PC-3 (cell line): ENCODE measurements around the gene CENPA. TPM values are rescaled to one million over a fixed set of nuclear protein-coding genes. Genes with fewer than 3 reads are reported as not detected.

ENCODE experiments used
- ATAC-seq: fragments of 200-7000 bp; cut with Tn5 transposase; 2 replicates; pipeline ENCODE4 v1.9.1; 2020; ENCODE audit warnings: mild to moderate bottlenecking, moderate library complexity
- BruUV-seq: library from RNA; stranded (reverse); fragments of 400-500 nt; replicated peaks from 2 replicates; lab custom pipeline; 2021; lab: Mats Ljungman, UMichigan
- CTCF ChIA-PET: fragments of 300-600 bp; sonication (Branson Sonifier 250); formaldehyde crosslinking; loops from one replicate; lab custom pipeline; 2022; ENCODE audit warnings: antibody characterized with exemption; lab: Charles Lee
- POLR2A ChIA-PET: fragments of 300-600 bp; sonication (Branson Sonifier 250); formaldehyde crosslinking; loops from one replicate; lab custom pipeline; 2022; ENCODE audit warnings: antibody characterized with exemption; ENCODE audit not compliant: unreplicated experiment; lab: Charles Lee
- DNase-seq: peaks from one replicate; pipeline ENCODE4 v3.0.0-alpha.2; 2015
- H2AFZ ChIP-seq: fragments of 300-600 bp; sonication (generic); 2 replicates; pipeline ENCODE4 v1.6.0; 2016; ENCODE audit warnings: antibody characterized with exemption, low read length
- H3F3A ChIP-seq: fragments of 300-600 bp; sonication (generic); one replicate; pipeline ENCODE4 v1.6.0; 2017; ENCODE audit warnings: antibody characterized with exemption, low read length, control low read depth, mild to moderate bottlenecking; ENCODE audit not compliant: unreplicated experiment
- H3K27ac ChIP-seq: fragments of 300-600 bp; sonication (generic); 2 replicates; pipeline ENCODE4 v1.5.1; 2016; ENCODE audit warnings: mild to moderate bottlenecking, low read length
- H3K27me3 ChIP-seq: fragments of 300-600 bp; sonication (generic); 2 replicates; pipeline ENCODE4 v1.6.1; 2016; ENCODE audit warnings: low read length, mixed read lengths
- H3K36me3 ChIP-seq: fragments of 300-600 bp; sonication (generic); 2 replicates; pipeline ENCODE4 v1.6.1; 2016; ENCODE audit warnings: low read depth, mixed run types, low read length, mixed read lengths
- H3K4me1 ChIP-seq: fragments of 300-600 bp; sonication (generic); 2 replicates; pipeline ENCODE4 v1.5.1; 2016; ENCODE audit warnings: low read length; ENCODE audit not compliant: insufficient read depth
- H3K4me2 ChIP-seq: fragments of 300-600 bp; sonication (generic); 2 replicates; pipeline ENCODE4 v1.6.0; 2016; ENCODE audit warnings: low read length
- H3K4me3 ChIP-seq: fragments of 300-600 bp; sonication (generic); 2 replicates; pipeline ENCODE4 v1.5.1; 2016; ENCODE audit warnings: mild to moderate bottlenecking, low read length, mixed read lengths
- H3K79me2 ChIP-seq: fragments of 300-600 bp; sonication (generic); 2 replicates; pipeline ENCODE4 v1.6.1; 2017; ENCODE audit warnings: low read length, mixed read lengths
- H3K9ac ChIP-seq: fragments of 300-600 bp; sonication (generic); 2 replicates; pipeline ENCODE4 v1.6.0; 2016; ENCODE audit warnings: mild to moderate bottlenecking, low read length
- H3K9me2 ChIP-seq: fragments of 300-600 bp; sonication (generic); replicated peaks from 2 replicates; pipeline ENCODE4 v1.6.1; 2016; ENCODE audit warnings: mixed run types, low read length, mixed read lengths
- H3K9me3 ChIP-seq: fragments of 300-600 bp; sonication (generic); 2 replicates; pipeline ENCODE4 v1.6.1; 2016; ENCODE audit warnings: low read length, mixed read lengths
- H4K20me1 ChIP-seq: fragments of 300-600 bp; sonication (generic); 2 replicates; pipeline ENCODE4 v1.6.1; 2016; ENCODE audit warnings: low read length, mixed read lengths
- EZH2 ChIP-seq: fragments of 300-600 bp; sonication (generic); IDR thresholded peaks from one replicate; pipeline ENCODE4 v1.6.1; 2017; ENCODE audit warnings: antibody characterized with exemption, mild to moderate bottlenecking, low read length; ENCODE audit not compliant: unreplicated experiment
- EZH2phosphoT487 ChIP-seq: fragments of 300-600 bp; sonication (generic); IDR thresholded peaks from 2 replicates; pipeline ENCODE4 v1.6.1; 2018; ENCODE audit warnings: mild to moderate bottlenecking, antibody characterized with exemption, low read length, borderline replicate concordance
- intact Hi-C: fragments of 100-400 bp; cut with micrococcal nuclease; formaldehyde crosslinking; loops from 2 replicates; pipeline ENCODE4 v1.9.0; 2023
- total RNA-seq: library from RNA; depleted of rRNA; stranded (reverse); fragments of >200 nt; gene quantifications from 2 replicates; pipeline ENCODE4 v1.2.3, GENCODE V29; 2014
- TF ChIP-seq, protein P1 (sequence below): fragments of 300-600 bp; sonication (generic); conservative IDR thresholded peaks from 2 replicates; pipeline ENCODE4 v1.5.1; 2017; ENCODE audit warnings: antibody characterized with exemption, low read depth, mild to moderate bottlenecking, low read length

CENPA gene
- total RNA-seq, 1 experiment from 2014 or later: 40.8 TPM

DNA sequence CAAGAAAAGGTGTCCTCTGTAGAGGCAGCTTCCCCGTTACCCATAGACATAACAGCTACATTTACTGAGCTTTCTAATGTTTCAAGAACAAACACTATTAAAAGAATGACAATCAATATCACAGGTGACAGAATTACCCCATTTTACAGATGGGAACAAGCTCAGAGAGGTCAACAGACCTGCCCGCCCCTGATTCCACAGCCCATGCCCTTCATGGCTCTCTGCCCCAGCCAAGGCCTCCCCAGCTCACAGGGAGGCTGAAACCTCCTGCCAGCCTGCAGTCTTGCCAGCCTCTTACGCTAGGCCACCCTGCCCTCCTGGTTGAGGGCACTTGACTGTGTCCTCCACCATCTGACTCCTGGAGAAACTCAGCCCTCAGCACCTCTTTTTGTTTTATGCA is 40.9 kb upstream of the CENPA start:
- no peak overlapping the region for H3K4me3 ChIP-seq
- no TSS peak for BruUV-seq
- intact Hi-C loops: loop anchor here (1.0 kb wide), 1 partner anchor 140 kb away; no protein-coding TSS in a partner anchor

DNA sequence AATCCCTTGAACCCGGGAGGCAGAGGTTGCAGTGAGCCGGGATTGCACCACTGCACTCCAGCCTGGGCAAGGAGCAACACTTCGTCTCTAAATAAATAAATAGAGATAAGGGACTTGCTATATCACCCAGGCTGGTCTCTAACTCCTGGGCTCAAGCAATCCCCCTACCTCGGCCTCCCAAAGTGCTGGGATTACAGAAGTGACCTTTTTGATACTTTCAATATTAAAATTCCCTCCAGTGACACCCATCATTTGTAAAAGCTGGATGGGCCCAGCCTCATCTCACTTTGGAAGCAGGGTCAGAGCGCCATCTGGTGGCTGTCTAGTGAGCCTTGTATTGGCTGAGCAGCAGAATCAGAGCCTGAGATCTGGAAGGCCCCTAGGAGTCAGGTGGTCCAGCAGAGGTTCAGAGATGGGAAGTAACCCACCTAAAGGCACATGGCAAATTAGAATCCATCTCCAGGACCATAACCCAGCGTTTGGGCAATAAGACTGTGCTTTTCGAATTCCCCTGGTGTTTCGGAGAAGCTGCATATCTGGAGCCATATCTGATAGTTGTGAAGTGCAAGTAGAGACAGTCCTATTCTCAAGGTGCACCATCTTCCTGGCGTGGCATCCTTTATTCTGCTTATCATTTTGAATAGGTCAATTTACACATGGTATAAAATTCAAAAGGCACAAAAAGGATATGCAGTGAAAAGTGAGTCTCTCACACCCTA is 40.1 kb upstream of the CENPA start:
- H3K4me3 ChIP-seq: no peak overlapping the region
- H4K20me1 ChIP-seq: no peaks in the 10 kb centered on the region
- ChIA-PET POLR2A (no interaction called here), CTCF (interaction anchor here (0.6 to 2.4 kb wide), 3 partner anchors 130 to 164 kb away, joined by 3 to 20 read pairs (median 4); no protein-coding TSS in a partner anchor)
- H3K27me3 ChIP-seq: no peaks in the 10 kb centered on the region
- no peaks in the 10 kb centered on the region for H3K36me3 ChIP-seq
- H3F3A ChIP-seq: no peaks in the 10 kb centered on the region
- no peaks in the 10 kb centered on the region for H3K9me2 ChIP-seq
- DNase-seq (peak; percentile 86), ATAC-seq (peak; percentile 97)
- H3K79me2 ChIP-seq: no peaks in the 10 kb centered on the region
- no peaks in the 10 kb centered on the region for H3K9me3 ChIP-seq
- H2AFZ ChIP-seq: no peak overlapping the region
- no peaks in the 10 kb centered on the region for H3K4me1 ChIP-seq
- BruUV-seq: no TSS peak
- no peak overlapping the region for H3K4me2 ChIP-seq
- intact Hi-C loops: loop anchor here (1.0 kb wide), 1 partner anchor 140 kb away; no protein-coding TSS in a partner anchor
- H3K27ac ChIP-seq: no peak overlapping the region
- no peak overlapping the region for H3K9ac ChIP-seq
- TF ChIP-seq EZH2 (no peak), EZH2phosphoT487 (no peak)
- TF ChIP-seq, protein P1, sequence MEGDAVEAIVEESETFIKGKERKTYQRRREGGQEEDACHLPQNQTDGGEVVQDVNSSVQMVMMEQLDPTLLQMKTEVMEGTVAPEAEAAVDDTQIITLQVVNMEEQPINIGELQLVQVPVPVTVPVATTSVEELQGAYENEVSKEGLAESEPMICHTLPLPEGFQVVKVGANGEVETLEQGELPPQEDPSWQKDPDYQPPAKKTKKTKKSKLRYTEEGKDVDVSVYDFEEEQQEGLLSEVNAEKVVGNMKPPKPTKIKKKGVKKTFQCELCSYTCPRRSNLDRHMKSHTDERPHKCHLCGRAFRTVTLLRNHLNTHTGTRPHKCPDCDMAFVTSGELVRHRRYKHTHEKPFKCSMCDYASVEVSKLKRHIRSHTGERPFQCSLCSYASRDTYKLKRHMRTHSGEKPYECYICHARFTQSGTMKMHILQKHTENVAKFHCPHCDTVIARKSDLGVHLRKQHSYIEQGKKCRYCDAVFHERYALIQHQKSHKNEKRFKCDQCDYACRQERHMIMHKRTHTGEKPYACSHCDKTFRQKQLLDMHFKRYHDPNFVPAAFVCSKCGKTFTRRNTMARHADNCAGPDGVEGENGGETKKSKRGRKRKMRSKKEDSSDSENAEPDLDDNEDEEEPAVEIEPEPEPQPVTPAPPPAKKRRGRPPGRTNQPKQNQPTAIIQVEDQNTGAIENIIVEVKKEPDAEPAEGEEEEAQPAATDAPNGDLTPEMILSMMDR: peak; percentile 93

More for the DNA sequence above, 40.9 kb upstream of the CENPA start:
- ChIA-PET CTCF (interaction anchor here (0.6 to 2.4 kb wide), 3 partner anchors 62 to 149 kb away, joined by 3 to 20 read pairs (median 7); no protein-coding TSS in a partner anchor), POLR2A (no interaction called here)
- Histone ChIP-seq H3K36me3 (no peaks in the 10 kb centered on the region), H4K20me1 (no peaks in the 10 kb centered on the region), H3K27ac (no peak overlapping the region), H2AFZ (no peak overlapping the region), H3K4me2 (no peak overlapping the region), H3K79me2 (no peaks in the 10 kb centered on the region), H3K9ac (no peak overlapping the region), H3K9me3 (no peaks in the 10 kb centered on the region), H3F3A (no peaks in the 10 kb centered on the region), H3K9me2 (no peaks in the 10 kb centered on the region), H3K4me1 (no peaks in the 10 kb centered on the region), H3K27me3 (no peaks in the 10 kb centered on the region)
- DNase-seq: no peak
- no peak for ATAC-seq
- no peak for TF ChIP-seq EZH2phosphoT487
- TF ChIP-seq, protein P1: no peak
- TF ChIP-seq EZH2: no peak

DNA sequence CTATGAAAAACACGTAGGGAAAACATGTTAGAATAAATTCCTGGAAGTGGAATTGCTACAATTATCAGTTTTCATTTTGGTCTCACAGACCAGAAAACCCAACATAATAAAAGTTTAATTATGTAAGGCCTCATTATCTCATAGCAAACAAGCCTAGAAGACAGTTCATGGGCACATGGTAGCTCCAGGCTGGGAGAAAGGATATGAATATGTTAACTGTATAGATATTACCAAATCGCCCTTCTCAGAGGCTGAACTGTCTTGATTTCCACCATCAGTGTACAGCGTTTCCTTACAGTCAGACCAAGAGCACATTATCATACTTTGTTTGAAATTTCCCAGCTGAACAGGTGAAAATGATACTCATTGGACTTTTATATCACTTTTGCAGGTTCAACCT is 38.9 kb upstream of the CENPA start:
- intact Hi-C loops: no loop called here

More for the DNA sequence above, 38.9 kb upstream of the CENPA start:
- BruUV-seq: no TSS peak
- TF ChIP-seq EZH2 (no peak), EZH2phosphoT487 (no peak)
- TF ChIP-seq, protein P1: no peak
- H2AFZ ChIP-seq: no peak overlapping the region
- ATAC-seq (no peak), DNase-seq (no peak)
- no peaks in the 10 kb centered on the region for H4K20me1 ChIP-seq
- H3K79me2 ChIP-seq: no peaks in the 10 kb centered on the region
- H3K4me2 ChIP-seq: no peak overlapping the region
- no peak overlapping the region for H3K27ac ChIP-seq
- ChIA-PET POLR2A (no interaction called here), CTCF (interaction anchor here (0.5 to 1.7 kb wide), 2 partner anchors 131 to 318 kb away, joined by 3 to 4 read pairs; no protein-coding TSS in a partner anchor)
- H3K9me3 ChIP-seq: no peaks in the 10 kb centered on the region
- H3K4me3 ChIP-seq: no peak overlapping the region
- H3K9ac ChIP-seq: no peak overlapping the region
- H3K36me3 ChIP-seq: no peaks in the 10 kb centered on the region
- H3K9me2 ChIP-seq: no peaks in the 10 kb centered on the region
- H3F3A ChIP-seq: no peaks in the 10 kb centered on the region
- no peaks in the 10 kb centered on the region for H3K27me3 ChIP-seq
- no peaks in the 10 kb centered on the region for H3K4me1 ChIP-seq
